CD4-positive, CD25-positive, alpha-beta regulatory T cell (primary cell): Measurements from ENCODE around the gene NR2E1. TPM values are rescaled to one million over a fixed set of nuclear protein-coding genes. Genes with fewer than 3 reads are reported as not detected.

ENCODE experiments used
- ATAC-seq, 2 donors: fragments of 150-1000 bp; cut with Tn5 transposase; one replicate each; pipeline ENCODE4 v1.10.0; 2021; ENCODE audit warnings: low read depth in 2 of 2, moderate number of reproducible peaks in 2 of 2, moderate library complexity in 1 of 2
- DNase-seq, 3 donors: peaks; one replicate each; pipeline versions ENCODE4 v3.0.0 to v3.0.0-alpha.2; 2012 to 2022; ENCODE audit warnings: mixed read lengths in 1 of 3
- H3K27ac ChIP-seq: one replicate; pipeline ENCODE4 v1.7.0; 2013; ENCODE audit warnings: mild to moderate bottlenecking, low read length; ENCODE audit not compliant: insufficient read depth, poor library complexity, severe bottlenecking
- H3K27me3 ChIP-seq: one replicate; pipeline ENCODE4 v1.7.0; 2013; ENCODE audit warnings: low read length; ENCODE audit not compliant: control insufficient read depth, insufficient read depth
- H3K36me3 ChIP-seq: one replicate; pipeline ENCODE4 v1.7.0; 2013; ENCODE audit warnings: mild to moderate bottlenecking, low read length, moderate library complexity; ENCODE audit not compliant: control insufficient read depth, insufficient read depth
- H3K4me1 ChIP-seq: 2 replicates; pipeline ENCODE4 v1.7.0; 2013; ENCODE audit warnings: mild to moderate bottlenecking, low read length; ENCODE audit not compliant: insufficient read depth, control insufficient read depth, poor library complexity, severe bottlenecking
- H3K4me3 ChIP-seq: one replicate; pipeline ENCODE4 v1.7.0; 2013; ENCODE audit warnings: low read depth, mild to moderate bottlenecking, low read length, moderate library complexity
- H3K9me3 ChIP-seq, 2 experiments: 1 replicate in 1 of 2; 2 replicates in 1 of 2; pipeline ENCODE4 v1.7.0; 2013; ENCODE audit warnings: low read length in 2 of 2, mild to moderate bottlenecking in 1 of 2, moderate library complexity in 1 of 2; ENCODE audit not compliant: control insufficient read depth in 2 of 2
- H3K27ac Mint-ChIP-seq, 3 donors: one replicate each; pipeline ENCODE4 v1.8.0; 2020 to 2022; ENCODE audit warnings: mild to moderate bottlenecking in 3 of 3, mixed read lengths in 3 of 3, moderate library complexity in 2 of 3
- H3K27me3 Mint-ChIP-seq: one replicate; pipeline ENCODE4 v1.8.0; 2022; ENCODE audit warnings: mild to moderate bottlenecking, mixed read lengths
- H3K36me3 Mint-ChIP-seq: one replicate; pipeline ENCODE4 v1.8.0; 2020; ENCODE audit warnings: mixed read lengths
- H3K4me1 Mint-ChIP-seq, 4 donors: one replicate each; pipeline ENCODE4 v1.8.0; 2020 to 2022; ENCODE audit warnings: mixed read lengths in 4 of 4, mild to moderate bottlenecking in 1 of 4
- H3K4me3 Mint-ChIP-seq, 4 donors: one replicate each; pipeline ENCODE4 v1.8.0; 2020 to 2022; ENCODE audit warnings: mild to moderate bottlenecking in 4 of 4, mixed read lengths in 4 of 4, moderate library complexity in 3 of 4
- H3K9me3 Mint-ChIP-seq, 7 donors: one replicate each; pipeline ENCODE4 v1.8.0; 2020 to 2022; ENCODE audit warnings: mixed read lengths in 7 of 7, mild to moderate bottlenecking in 3 of 7, moderate library complexity in 2 of 7
- polyA plus RNA-seq, 4 donors: library from polyadenylated mRNA; unstranded; fragments of 300-500 nt; fragmentation: Illumina TruSeq; gene quantifications; one replicate each; pipeline ENCODE4 v1.2.3, GENCODE V29; 2021
- total RNA-seq: library from RNA; stranded (reverse); gene quantifications from one replicate; pipeline ENCODE4 v1.2.3, GENCODE V29; 2022

NR2E1 gene
- total and polyA plus RNA-seq, 5 donors from 2014 or later: not detected

DNA sequence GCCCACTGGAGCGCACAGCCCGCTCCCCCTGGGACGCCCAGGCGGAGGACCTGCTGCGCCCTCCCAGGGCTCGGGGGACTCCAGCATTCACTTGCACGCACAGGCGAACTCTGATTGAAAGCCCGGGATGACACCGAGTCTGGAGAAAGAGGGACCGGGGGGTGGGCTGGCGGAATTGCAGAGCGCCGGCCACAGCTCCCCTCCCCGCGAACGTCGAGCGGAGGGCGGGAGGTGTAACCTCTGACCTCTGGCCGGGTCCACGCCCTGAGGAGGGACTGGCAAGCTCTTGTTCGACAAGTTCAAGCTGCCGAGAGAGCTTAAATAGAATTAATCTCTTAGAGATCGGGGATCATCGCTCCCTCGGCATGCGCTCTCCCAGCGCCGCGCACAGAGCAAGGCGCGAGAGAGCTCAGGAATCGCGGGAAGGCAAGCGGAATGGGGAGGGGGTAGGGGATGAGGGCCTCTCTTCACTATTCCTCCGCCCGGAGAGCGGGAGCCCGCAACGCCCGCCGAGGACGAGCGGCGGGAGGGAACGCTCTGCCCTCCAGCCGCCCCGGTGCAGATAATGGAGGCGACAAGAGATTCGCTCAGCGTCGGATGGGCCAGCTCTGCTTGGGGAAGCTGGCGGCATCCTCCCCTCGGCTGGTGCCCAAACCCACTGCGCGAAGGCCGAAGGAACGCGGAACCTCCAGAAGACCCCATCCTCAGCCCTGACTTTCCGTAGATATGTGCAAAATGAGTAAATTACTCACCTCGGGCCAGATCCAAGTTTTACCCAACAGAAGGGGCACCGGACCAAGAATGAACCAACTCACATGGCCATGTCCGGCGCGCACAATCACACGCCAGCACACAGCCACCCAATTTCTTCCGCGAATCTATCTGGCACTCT lies 761 bp upstream of the NR2E1 start:
- peaks cover 0 to 51% (median 17%) of the 10 kb centered on the region in 4 donors for H3K4me1 Mint-ChIP-seq
- H3K27ac Mint-ChIP-seq: peak overlapping the region in 1 of 3 donors; percentile 58
- H3K9me3 ChIP-seq: no peaks in the 10 kb centered on the region
- peaks cover 51% of the 10 kb centered on the region for H3K4me1 ChIP-seq
- no peaks in the 10 kb centered on the region for H3K36me3 Mint-ChIP-seq
- H3K27ac ChIP-seq: no peak overlapping the region
- peaks cover 0 to 2% (median 0%) of the 10 kb centered on the region in 7 donors for H3K9me3 Mint-ChIP-seq
- H3K36me3 ChIP-seq: no peaks in the 10 kb centered on the region
- H3K27me3 Mint-ChIP-seq: peaks cover 94% of the 10 kb centered on the region
- no peak for ATAC-seq
- H3K4me3 ChIP-seq: no peak overlapping the region
- H3K27me3 ChIP-seq: peaks cover 47% of the 10 kb centered on the region
- DNase-seq: no peak
- H3K4me3 Mint-ChIP-seq: no peak overlapping the region

GRCh38 chr6:108166664-108167448 lies 1.0 kb downstream of the NR2E1 start:
- peak overlapping the region in 3 of 4 donors; percentile 35 to 77 (median 62) for H3K4me3 Mint-ChIP-seq
- H3K27ac Mint-ChIP-seq: no peak overlapping the region
- DNase-seq: no peak
- Histone ChIP-seq H3K4me3 (no peak overlapping the region), H3K4me1 (peaks cover 59% of the 10 kb centered on the region), H3K27ac (no peak overlapping the region), H3K9me3 (no peaks in the 10 kb centered on the region), H3K36me3 (no peaks in the 10 kb centered on the region), H3K27me3 (peaks cover 42% of the 10 kb centered on the region)
- no peaks in the 10 kb centered on the region for H3K36me3 Mint-ChIP-seq
- peaks cover 0 to 5% (median 0%) of the 10 kb centered on the region in 7 donors for H3K9me3 Mint-ChIP-seq
- no peak for ATAC-seq
- peaks cover 0 to 64% (median 18%) of the 10 kb centered on the region in 4 donors for H3K4me1 Mint-ChIP-seq
- H3K27me3 Mint-ChIP-seq: peaks cover 94% of the 10 kb centered on the region

- Histone ChIP-seq H3K27me3 (peaks cover 43% of the 10 kb centered on the region), H3K9me3 (no peaks in the 10 kb centered on the region), H3K27ac (no peak overlapping the region), H3K36me3 (no peaks in the 10 kb centered on the region), H3K4me1 (peaks cover 59% of the 10 kb centered on the region), H3K4me3 (no peak overlapping the region)
- Mint-ChIP-seq H3K27ac (no peak overlapping the region), H3K4me3 (peak overlapping the region in 3 of 4 donors; percentile 35 to 77 (median 62)), H3K4me1 (peaks cover 0 to 64% (median 18%) of the 10 kb centered on the region in 4 donors), H3K27me3 (peaks cover 94% of the 10 kb centered on the region), H3K36me3 (no peaks in the 10 kb centered on the region), H3K9me3 (peaks cover 0 to 5% (median 0%) of the 10 kb centered on the region in 7 donors)
- ATAC-seq: no peak
- no peak for DNase-seq
Observed at GRCh38 chr6:108167449-108168089, 1.7 kb downstream of the NR2E1 start.

- Mint-ChIP-seq H3K4me1 (peaks cover 0 to 64% (median 18%) of the 10 kb centered on the region in 4 donors), H3K4me3 (peak overlapping the region in 2 of 4 donors; percentile 62 to 77), H3K27ac (no peak overlapping the region), H3K27me3 (peaks cover 94% of the 10 kb centered on the region), H3K9me3 (peaks cover 0 to 5% (median 0%) of the 10 kb centered on the region in 7 donors), H3K36me3 (no peaks in the 10 kb centered on the region)
- no peak for DNase-seq
- Histone ChIP-seq H3K27ac (no peak overlapping the region), H3K9me3 (no peaks in the 10 kb centered on the region), H3K36me3 (no peaks in the 10 kb centered on the region), H3K27me3 (peaks cover 43% of the 10 kb centered on the region), H3K4me3 (no peak overlapping the region), H3K4me1 (peaks cover 59% of the 10 kb centered on the region)
- no peak for ATAC-seq
Observed at GRCh38 chr6:108168090-108168463, 2.3 kb downstream of the NR2E1 start.

DNA sequence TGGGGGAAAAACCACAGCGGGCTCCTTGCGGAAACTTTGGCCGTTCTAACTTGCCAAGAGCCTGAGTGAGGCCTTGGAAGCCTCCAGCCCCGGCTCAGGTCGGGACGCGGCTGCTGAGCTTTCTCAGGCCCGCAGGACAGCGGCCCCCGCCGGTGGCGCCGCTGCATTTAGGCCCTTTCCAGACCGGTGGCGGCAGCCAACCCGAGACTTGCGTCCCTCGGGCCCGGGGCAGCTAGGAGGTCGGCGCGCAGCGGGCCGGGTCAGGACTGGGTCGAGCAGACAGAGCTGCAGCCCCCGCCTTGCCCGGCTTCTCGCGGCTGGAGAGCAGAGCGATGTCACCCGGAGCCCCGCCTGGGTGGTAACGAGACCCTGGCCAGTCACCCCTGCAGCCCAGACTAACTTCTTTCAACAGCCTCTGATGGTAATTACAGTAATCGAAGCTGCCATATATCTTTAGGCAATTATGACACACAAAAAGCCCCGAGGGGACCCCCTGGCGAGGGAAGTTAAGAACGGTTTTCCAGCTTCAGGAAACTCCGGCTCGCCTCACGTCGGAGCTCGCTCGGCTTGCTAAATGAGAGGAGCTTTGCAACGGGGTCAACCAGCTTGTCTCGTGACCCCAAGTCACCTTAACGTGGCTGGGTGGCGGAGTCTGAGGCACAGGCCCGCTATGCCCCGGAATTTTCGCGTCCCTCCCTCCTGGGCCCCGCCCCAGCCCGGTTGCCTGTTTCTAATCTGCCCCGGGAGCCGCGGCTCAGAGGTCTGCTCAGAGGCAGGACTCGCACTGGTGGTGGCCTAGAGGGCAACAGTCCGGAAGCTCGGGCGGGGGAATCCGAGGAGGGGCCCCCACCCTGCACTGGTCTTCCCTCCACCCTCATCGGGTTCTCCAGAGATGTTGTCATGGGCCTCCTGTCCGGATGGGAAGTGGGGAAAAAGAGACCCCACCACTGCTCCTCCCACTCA lies 3.0 kb downstream of the NR2E1 start:
- Mint-ChIP-seq H3K9me3 (peaks cover 0 to 5% (median 0%) of the 10 kb centered on the region in 7 donors), H3K36me3 (no peaks in the 10 kb centered on the region), H3K27me3 (peaks cover 94% of the 10 kb centered on the region), H3K4me1 (peaks cover 0 to 59% (median 14%) of the 10 kb centered on the region in 4 donors), H3K4me3 (peak overlapping the region in 3 of 4 donors; percentile 19 to 84 (median 62)), H3K27ac (peak overlapping the region in 1 of 3 donors; percentile 63)
- peaks cover 59% of the 10 kb centered on the region for H3K4me1 ChIP-seq
- DNase-seq (no peak), ATAC-seq (no peak)
- no peak overlapping the region for H3K27ac ChIP-seq
- no peak overlapping the region for H3K4me3 ChIP-seq
- H3K9me3 ChIP-seq: no peaks in the 10 kb centered on the region
- peaks cover 46% of the 10 kb centered on the region for H3K27me3 ChIP-seq
- H3K36me3 ChIP-seq: no peaks in the 10 kb centered on the region

- H3K4me1 ChIP-seq: peaks cover 64% of the 10 kb centered on the region
- no peaks in the 10 kb centered on the region for H3K36me3 Mint-ChIP-seq
- H3K27me3 Mint-ChIP-seq: peaks cover 92% of the 10 kb centered on the region
- no peak overlapping the region for H3K4me3 ChIP-seq
- DNase-seq: no peak
- peaks cover 49% of the 10 kb centered on the region for H3K27me3 ChIP-seq
- no peak overlapping the region for H3K27ac ChIP-seq
- peaks cover 0 to 59% (median 12%) of the 10 kb centered on the region in 4 donors for H3K4me1 Mint-ChIP-seq
- peak overlapping the region in 1 of 3 donors; percentile 63 for H3K27ac Mint-ChIP-seq
- no peak for ATAC-seq
- H3K36me3 ChIP-seq: no peaks in the 10 kb centered on the region
- no peaks in the 10 kb centered on the region for H3K9me3 ChIP-seq
- peaks cover 0 to 5% (median 0%) of the 10 kb centered on the region in 7 donors for H3K9me3 Mint-ChIP-seq
- peak overlapping the region; percentile 10 to 84 (median 40) for H3K4me3 Mint-ChIP-seq
Observed at GRCh38 chr6:108169464-108170331, 3.9 kb downstream of the NR2E1 start.
